Subcutaneous adipose tissue (tissue), 4 donors: ENCODE results near the gene HIPK1. TPM values are rescaled to one million over a fixed set of nuclear protein-coding genes. Genes with fewer than 3 reads are reported as not detected.

Experiments used
- CTCF ChIP-seq: fragments of 450-650 bp; IDR thresholded peaks from one replicate; pipeline ENCODE4 v1.5.1; 2016; ENCODE audit warnings: low read depth, mild to moderate bottlenecking, control low read depth, antibody characterized with exemption, moderate library complexity
- total RNA-seq, 4 donors: library from RNA; depleted of rRNA; stranded (reverse); fragments of >200 nt; gene quantifications; one replicate each; pipeline ENCODE4 v1.1.0, GENCODE V29; 2016

The HIPK1 gene
- total RNA-seq, 4 donors from 2014 or later = 51.0 to 74.5 (median 53.3) TPM

- no peak for TF ChIP-seq CTCF
These were observed 800 bp downstream of the HIPK1 start for GRCh38 chr1:113929750-113930498.

- no peak for TF ChIP-seq CTCF
These were observed 1.5 kb downstream of the HIPK1 start for GRCh38 chr1:113930499-113931161.

GRCh38 chr1:113931451-113931851, 2.3 kb downstream of the HIPK1 start:
- TF ChIP-seq CTCF = no peak

GRCh38 chr1:113934006-113934405, 4.9 kb downstream of the HIPK1 start:
- TF ChIP-seq CTCF = no peak

- no peak for TF ChIP-seq CTCF
These were observed 5.5 kb downstream of the HIPK1 start for GRCh38 chr1:113934511-113935055.

GRCh38 chr1:113935176-113935575, 6.1 kb downstream of the HIPK1 start:
- no peak for TF ChIP-seq CTCF

GRCh38 chr1:113935970-113936369, 6.8 kb downstream of the HIPK1 start:
- TF ChIP-seq CTCF = no peak
